ENCODE results near the gene RPH3AL.
"Not testable (repeated sequence)": the region's sequence is repeated elsewhere in the genome, so short reads cannot be mapped to it uniquely, and the experiment has no call there.

The RPH3AL gene

DNA sequence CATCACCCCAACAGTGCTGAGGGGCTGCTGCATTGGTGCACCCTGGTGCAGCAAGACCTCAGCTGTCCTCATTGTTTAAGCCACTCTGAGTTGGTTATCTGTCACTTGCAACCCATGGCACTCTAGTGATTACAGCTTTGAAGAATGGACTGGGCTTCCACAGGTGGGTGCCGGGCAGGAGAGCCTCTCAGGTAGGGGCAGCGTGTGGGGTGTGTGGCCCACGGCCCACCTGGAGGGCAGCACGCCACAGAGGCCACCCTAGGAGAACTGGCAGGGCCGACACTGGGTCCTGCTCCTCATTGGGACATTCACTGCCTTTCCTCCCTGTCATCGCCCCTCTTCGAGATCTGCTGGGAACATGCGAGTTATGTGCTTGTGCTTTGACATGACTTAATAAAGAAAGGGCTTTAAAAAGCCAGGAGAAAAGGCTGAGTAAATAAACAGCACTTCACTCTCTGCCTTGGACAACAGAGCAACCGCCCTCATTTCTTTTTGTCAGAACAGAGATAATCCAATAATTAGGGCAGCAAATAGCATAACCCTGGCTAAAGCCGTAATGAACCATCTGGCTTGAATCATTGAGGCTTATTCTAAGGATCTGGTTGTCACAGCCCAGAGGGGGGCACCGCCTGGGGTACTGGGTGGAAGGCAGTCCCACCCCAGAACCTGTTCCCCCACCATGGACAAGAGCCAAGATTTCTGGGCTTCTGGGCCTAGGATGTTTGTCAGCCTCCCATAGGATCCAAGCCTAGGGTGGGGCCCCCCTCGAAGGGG, 174.1 kb downstream of the RPH3AL start:
- DNase-seq (ENCODE audit: low read depth) = no peak

DNA sequence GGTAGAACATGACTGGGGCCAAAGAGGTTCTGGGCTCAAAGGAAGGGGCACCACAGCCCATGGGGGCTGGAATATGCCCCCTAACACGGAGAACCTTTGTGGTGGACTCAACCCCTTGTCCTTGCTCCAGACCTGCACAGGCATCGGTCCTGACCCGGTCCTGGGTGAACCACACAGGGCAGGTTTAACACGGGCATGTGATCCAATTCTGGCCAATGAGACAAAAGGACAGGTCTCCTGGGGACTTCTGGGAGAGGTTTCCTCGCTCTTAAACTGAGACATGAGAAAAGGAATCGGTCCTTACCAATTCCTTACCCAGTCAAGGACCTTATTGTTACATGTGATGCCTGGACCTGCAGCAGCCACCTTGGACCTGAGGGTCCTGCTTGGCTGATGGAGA, 174.8 kb downstream of the RPH3AL start:
- no peak for DNase-seq (ENCODE audit: low read depth)

DNA sequence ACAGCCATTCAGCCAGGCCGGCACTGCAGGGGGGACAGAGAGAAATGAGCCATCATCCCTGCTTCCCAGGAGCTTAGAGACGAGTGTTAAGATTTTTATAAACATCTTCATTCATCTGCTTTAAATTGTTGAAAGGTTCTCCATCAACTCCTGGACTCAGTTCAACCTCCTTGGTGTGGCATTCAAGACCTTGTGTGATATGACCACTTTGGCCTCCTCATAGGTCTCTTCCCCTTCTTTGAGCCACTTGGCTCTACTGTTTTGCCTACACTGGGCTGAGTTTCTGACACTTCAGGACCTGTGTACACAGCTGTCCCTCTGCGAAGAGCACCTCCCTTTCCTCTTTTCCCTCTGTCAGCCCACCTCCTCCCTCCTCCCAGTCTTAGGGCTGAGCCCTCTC, 175.5 kb downstream of the RPH3AL start:
- no peak for DNase-seq (ENCODE audit: low read depth)

DNA sequence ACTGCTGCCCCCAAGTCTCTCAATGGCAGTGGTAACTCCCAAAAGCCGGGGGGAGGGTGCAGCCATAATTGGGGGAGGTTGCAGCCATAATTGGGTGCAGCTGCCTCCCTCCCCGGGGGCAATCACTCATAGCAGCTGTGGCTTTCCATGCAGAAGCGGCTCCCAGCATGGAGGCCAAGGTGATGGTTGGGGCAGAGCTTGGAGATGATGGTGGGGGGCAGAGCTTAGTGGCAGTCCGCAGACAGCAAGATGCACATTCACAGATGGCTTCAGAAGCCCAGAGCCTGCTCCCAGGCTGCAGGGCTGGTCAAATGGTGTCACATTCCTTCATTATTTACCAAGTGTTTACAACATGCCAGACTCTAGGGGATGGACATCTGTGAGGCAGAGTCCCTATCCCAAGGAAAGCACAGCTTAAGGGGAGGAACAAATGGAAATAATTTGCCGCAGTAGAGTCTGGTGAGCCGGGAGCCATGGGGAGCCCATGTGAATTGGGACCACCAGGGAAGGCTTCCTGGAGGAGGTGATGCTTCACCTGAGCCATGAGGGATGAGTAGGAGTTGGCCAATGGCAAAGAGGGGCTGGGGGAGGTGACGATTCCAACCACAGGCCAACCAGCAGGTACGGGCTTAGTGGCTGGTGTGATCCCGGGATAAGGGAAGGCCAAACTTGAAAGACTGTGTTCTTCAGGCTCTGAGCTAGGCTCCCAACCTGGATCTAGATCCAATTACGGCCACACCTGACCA, 179.3 kb downstream of the RPH3AL start:
- no peak for DNase-seq (ENCODE audit: low read depth)

DNA sequence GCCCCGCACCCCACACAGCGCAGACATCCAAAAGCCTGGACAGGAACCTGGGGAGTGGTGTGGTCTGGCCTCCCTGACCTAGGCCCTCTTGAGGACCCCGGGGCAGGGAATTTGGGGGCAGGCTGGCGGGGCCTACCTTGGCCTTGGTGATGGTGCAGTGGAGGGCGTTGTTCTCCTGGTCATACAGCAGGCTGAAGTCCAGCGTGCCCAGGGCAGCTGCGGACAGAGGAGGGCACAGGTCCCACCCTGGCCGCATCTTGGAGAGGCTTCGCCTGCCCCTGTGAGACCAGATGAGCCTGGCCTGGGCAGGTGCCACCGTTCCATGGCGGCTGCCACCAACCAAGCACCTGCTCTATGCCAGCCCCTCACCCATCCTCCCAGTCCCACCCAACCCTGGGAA, 180.2 kb downstream of the RPH3AL start:
- no peak for DNase-seq (ENCODE audit: low read depth)

DNA sequence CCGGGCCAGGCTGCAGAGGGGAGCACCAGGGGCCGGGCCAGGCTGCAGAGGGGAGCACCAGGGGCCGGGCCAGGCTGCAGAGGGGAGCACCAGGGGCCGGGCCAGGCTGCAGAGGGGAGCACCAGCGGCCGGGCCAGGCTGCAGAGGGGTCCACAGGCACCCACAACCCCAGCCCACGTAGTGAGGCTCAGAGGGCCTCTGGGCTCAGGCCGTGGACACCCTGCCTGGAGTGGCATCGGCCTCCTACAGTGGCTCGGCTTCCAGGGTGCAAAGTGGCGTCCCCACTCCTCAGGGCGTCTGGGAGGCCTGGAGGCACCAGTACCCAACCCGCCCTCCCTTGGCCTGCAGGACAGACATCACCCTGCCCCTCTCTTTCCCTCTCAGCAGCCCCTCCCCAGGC, 180.7 kb downstream of the RPH3AL start:
- no peak for DNase-seq (ENCODE audit: low read depth)

DNA sequence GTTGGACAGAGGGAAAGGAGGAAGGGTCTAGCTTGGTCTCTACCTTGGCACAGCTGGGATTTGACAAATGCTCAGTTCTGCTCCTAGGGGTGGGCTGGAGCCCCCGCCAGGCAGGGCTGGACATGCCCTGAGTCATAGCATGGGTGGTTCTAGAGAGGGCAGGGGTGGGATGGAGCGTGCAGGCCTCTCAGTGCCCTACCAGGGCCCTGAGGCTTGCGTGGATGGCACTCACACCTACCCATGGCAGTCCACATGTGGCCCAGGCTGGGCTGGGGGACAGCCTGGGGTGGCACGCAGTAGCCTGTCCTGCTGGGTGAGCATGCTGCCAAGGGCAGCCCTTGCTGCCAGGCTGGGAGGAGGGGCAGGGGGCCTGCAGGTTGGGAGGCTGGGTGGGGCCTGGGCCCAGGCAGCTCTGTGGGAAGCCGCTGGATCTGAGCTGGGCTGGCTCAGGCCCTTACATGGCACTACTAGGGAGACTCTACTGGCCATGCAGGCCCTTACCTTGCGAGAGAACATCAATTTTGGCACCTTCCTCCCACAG, 182.4 kb downstream of the RPH3AL start:
- no peak for DNase-seq (ENCODE audit: low read depth)

DNA sequence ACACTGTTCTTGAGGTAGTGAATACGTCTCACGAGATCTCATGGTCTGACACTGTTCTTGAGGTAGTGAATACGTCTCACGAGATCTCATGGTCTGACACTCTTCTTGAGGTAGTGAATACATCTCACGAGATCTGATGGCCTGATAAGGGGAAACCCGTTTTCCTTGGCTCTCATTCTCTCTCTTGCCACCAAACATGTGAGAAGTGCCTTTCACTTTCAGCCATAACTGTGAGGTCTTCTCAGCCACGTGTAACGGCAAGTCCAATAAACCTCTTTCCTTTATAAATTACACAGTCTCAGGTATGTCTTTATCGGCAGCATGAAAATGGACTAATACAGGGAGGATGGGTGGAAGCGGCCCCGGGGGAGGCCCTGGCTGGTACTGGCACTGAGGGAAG, 184.0 kb downstream of the RPH3AL start:
- not testable (repeated sequence) for DNase-seq (ENCODE audit: low read depth)

DNA sequence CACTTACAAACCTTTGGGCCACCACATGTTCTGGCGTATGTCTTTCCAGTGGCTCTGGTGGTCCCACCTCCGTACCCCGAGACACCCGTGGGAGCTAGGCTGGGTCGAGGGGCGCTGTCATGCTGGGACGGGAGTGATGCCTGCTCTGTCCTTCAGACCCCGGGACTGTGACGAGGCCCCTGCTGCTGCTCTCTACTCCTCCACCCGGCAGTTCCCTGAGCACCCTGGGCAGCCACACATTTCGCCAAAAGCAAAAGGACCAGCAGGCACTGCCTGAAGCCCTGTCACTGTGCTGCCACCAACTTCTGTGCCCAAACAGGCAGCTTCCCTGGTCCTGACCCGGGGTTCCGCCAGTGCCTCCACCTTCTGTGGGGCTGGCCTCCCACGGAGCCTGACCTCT, 186.7 kb downstream of the RPH3AL start:
- DNase-seq (ENCODE audit: low read depth) = no peak

DNA sequence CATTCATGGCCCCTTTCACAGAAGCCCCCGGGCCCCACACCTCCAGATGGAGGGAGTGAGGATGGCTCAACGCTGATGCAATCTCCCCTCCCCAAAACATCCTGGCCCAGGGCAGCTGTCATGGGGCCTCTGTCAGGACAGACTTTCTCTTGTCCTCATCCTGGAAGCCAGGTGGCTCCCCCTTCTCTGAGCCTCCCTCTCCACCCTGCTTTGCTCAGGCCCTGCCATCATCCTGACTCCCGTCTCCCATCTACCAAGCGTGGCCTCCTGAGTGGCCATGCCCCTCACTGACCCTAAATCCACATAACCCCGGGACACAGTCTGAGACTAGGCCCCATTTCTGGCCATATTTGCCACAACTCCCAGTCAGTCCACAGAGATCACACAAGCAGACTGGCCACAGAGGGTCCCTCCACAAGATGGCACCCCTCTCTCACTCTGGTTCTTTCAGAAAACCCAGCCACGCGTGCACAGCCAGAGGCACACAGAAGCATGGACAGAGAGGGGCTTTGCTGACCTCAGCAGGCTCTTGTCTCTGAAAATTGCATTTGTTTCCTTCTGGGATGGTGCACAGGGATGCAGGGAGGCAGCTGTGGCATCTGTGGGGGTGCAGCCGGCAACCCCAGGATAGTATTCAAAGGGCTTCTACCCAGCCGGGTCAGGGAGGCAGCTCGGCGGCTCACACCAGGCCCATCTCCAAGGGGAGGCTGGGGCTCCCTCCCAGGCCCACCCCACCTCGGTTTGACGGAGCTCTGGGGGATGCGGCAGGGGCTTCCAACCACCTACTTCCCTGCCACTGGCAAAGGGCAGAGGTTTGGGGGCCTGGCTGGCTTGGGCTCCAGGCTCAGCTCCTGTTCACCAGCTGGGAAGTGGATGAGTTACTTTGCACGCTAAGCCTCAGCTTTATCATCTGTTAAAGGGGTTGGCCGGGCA, 188.0 kb downstream of the RPH3AL start:
- DNase-seq (ENCODE audit: low read depth) = peak; percentile 13

DNA sequence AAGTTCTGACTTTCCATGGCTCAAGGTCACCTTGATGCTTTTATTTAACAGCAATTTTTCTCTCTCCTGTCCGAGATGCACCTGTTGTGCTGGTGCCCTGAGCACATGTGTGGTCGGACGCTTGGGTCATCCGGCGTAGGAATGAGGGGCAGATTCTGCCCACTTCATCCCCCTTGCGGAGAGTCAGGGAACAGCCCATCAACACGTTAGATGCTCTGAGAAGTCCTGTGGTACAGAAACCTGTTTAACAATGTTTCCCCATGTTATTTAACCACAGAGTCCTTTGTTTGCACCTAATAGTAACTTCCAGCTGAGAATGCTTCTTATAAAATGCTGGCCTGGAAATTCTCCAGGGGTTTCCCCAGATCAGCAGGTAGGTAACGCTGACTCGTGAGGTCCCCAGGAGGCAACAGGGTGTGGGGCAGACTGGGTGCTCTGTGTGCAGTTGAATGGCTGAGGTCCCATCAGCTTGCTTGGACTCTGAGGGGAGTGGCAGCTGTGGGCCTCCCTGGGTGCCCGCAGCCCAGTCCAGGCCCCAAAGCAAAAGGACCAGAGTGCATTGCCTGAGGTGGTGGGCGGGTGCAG, 189.0 kb downstream of the RPH3AL start:
- DNase-seq (ENCODE audit: low read depth) = no peak

DNA sequence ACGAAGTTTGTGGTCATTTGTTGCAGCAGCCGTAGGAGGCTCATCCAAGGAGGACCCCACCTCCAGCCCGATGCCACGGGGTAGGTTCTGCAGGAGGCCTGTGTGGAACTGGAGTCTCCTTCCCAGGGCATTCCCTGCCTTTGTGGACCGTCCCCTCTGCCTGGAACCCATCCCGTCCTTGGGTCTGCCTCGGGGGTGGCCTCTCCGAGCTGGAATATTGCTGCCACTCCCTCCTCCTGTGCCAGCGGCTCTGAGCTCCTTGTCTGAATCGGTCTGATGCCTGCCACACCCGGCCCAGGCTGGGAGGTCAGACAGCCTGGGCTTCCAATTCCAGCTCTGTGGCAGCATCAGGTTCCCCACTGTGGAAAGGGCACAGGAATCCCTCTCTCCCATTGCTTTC, 189.9 kb downstream of the RPH3AL start:
- no peak for DNase-seq (ENCODE audit: low read depth)
